Measurements from ENCODE around the gene HPS3. TPM values are rescaled to one million over a fixed set of nuclear protein-coding genes. Genes with fewer than 3 reads are reported as not detected.
A peak's percentile ranks its signal among the peaks of the same experiment; 100 is the strongest.

Gene HPS3
- total and polyA plus RNA-seq, 2 of the 4 experiments (the other 2 are of a cell fraction): 15.2 to 24.2 TPM

GRCh38 chr3:149186219-149186618 lies 56.8 kb downstream of the HPS3 start (continued):
- no peak for TF ChIP-seq MAZ (IDR thresholded peaks at IDR 0.05; ENCODE audit: borderline replicate concordance, low read depth, low read length)
- no peak for TF ChIP-seq CTCF (conservative IDR thresholded peaks at IDR 0.05; ENCODE audit: low read depth, low read length)

- no TSS peak for BruUV-seq (replicated peaks)
- DNase-seq: no peak
- Histone ChIP-seq H2BK5ac (ENCODE audit: low read depth, low read length, poor library complexity, severe bottlenecking) (no peak overlapping the region), H3K36me3 (ENCODE audit: control insufficient read depth, insufficient read depth, low read length) (no peaks in the 10 kb centered on the region), H3K79me1 (ENCODE audit: low read depth in 1 of 2, low read length in 2 of 2) (no peaks in the 10 kb centered on the region), H2AFZ (replicated peaks; ENCODE audit: low read length, poor library complexity) (no peak overlapping the region), H4K8ac (ENCODE audit: low read depth in 2 of 2, low read length in 2 of 2) (no peak overlapping the region), H3K9ac (ENCODE audit: low read depth, low read length) (no peak overlapping the region), H4K20me1 (ENCODE audit: insufficient read depth, low read length) (no peaks in the 10 kb centered on the region), H4K91ac (ENCODE audit: insufficient read depth, low read depth, low read length) (no peak overlapping the region), H3K56ac (ENCODE audit: extremely low read depth, insufficient read depth, low read length) (no peak overlapping the region), H3K9me1 (ENCODE audit: insufficient read depth, low read length) (no peaks in the 10 kb centered on the region), H3K4me3 (ENCODE audit: insufficient read depth, low read depth, low read length) (no peak overlapping the region), H3K4me2 (ENCODE audit: low read depth, low read length) (no peak overlapping the region), H3K18ac (ENCODE audit: low read depth, low read length) (no peak overlapping the region), H3K4me1 (ENCODE audit: control insufficient read depth, insufficient read depth, low read length) (no peaks in the 10 kb centered on the region), H3K9me3 (ENCODE audit: control insufficient read depth, insufficient read depth, low read length) (no peaks in the 10 kb centered on the region), H2BK15ac (ENCODE audit: low read depth, low read length) (no peak overlapping the region), H2BK120ac (ENCODE audit: low read depth, low read length) (no peak overlapping the region), H2AK5ac (ENCODE audit: low read depth, low read length) (no peak overlapping the region), H2BK20ac (ENCODE audit: low read depth, low read length) (no peak overlapping the region), H3K4ac (ENCODE audit: low read depth, low read length) (no peak overlapping the region), H3K14ac (replicated peaks; ENCODE audit: low read depth, low read length) (0 out of 2 replicates have a peak overlapping the region, but pooled peaks have one; percentile 27), H4K5ac (ENCODE audit: low read depth, low read length) (no peak overlapping the region), H3K27ac (ENCODE audit: insufficient read depth, low read length) (no peak overlapping the region), H3K23ac (ENCODE audit: low read depth, low read length) (no peak overlapping the region; the same call in 1 of the 2 replicates), H3K27me3 (ENCODE audit: control insufficient read depth, insufficient read depth, low read length) (no peaks in the 10 kb centered on the region), H2AK9ac (replicated peaks; ENCODE audit: low read depth, low read length, poor library complexity) (no peak overlapping the region)
- in situ Hi-C loops (cut with MboI; ENCODE audit: low sequenced_read_pairs): no loop called here
- ChIA-PET CTCF (no interaction called here), POLR2A (ENCODE audit: unreplicated experiment) (no interaction called here)
- intact Hi-C loops (cut with micrococcal nuclease): no loop called here
- dilution Hi-C loops (cut with HindIII; ENCODE audit: low sequenced_read_pairs, unreplicated experiment): no loop called here
- no peak for ATAC-seq (ENCODE audit: low read depth)
- WGBS, 2 experiments (ENCODE audit: extremely low coverage in 2 of 2, insufficient read length in 1 of 2): no CpG with 5 or more reads among the region's 3 CpGs
- TF ChIP-seq BHLHE40 (IDR thresholded peaks at IDR 0.05; ENCODE audit: low read depth, low read length) (no peak), ELK1 (IDR thresholded peaks at IDR 0.05; ENCODE audit: borderline replicate concordance, low read depth, low read length) (no peak), MAFK (IDR thresholded peaks at IDR 0.05; ENCODE audit: low read depth, low read length) (no peak), NFE2L2 (IDR thresholded peaks at IDR 0.05; ENCODE audit: low read depth, low read length) (no peak), RAD21 (IDR thresholded peaks at IDR 0.05; ENCODE audit: low read length) (no peak), RCOR1 (IDR thresholded peaks at IDR 0.05; ENCODE audit: insufficient replicate concordance, low read length) (no peak), FOS (IDR thresholded peaks at IDR 0.05; ENCODE audit: low read depth, low read length) (no peak), POLR2A (IDR thresholded peaks at IDR 0.05; ENCODE audit: low read depth, low read length) (no peak)
Measured at GRCh38 chr3:149186721-149187120, 57.3 kb downstream of the HPS3 start.

All from IMR-90 (cell line).